Uterus (tissue), 2 donors: Measurements from ENCODE around the gene PCDH9.

Source experiments
- POLR2A ChIP-seq, 2 donors: fragments of 450-650 bp; IDR thresholded peaks; one replicate each; pipeline ENCODE4 v1.6.1; 2016; ENCODE audit warnings: antibody characterized with exemption in 2 of 2, mild to moderate bottlenecking in 1 of 2, moderate library complexity in 1 of 2
- TF ChIP-seq, protein P1 (sequence below), 4 experiments: fragments of 200-600 bp in 2 of 4; fragments of 450-650 bp in 2 of 4; sonication (generic) in 2 of 4; IDR thresholded peaks; one replicate each; pipeline ENCODE4 v1.5.1; 2016 to 2019; ENCODE audit warnings: antibody characterized with exemption in 4 of 4, mild to moderate bottlenecking in 2 of 4, moderate library complexity in 1 of 4

- TF ChIP-seq, protein P1, sequence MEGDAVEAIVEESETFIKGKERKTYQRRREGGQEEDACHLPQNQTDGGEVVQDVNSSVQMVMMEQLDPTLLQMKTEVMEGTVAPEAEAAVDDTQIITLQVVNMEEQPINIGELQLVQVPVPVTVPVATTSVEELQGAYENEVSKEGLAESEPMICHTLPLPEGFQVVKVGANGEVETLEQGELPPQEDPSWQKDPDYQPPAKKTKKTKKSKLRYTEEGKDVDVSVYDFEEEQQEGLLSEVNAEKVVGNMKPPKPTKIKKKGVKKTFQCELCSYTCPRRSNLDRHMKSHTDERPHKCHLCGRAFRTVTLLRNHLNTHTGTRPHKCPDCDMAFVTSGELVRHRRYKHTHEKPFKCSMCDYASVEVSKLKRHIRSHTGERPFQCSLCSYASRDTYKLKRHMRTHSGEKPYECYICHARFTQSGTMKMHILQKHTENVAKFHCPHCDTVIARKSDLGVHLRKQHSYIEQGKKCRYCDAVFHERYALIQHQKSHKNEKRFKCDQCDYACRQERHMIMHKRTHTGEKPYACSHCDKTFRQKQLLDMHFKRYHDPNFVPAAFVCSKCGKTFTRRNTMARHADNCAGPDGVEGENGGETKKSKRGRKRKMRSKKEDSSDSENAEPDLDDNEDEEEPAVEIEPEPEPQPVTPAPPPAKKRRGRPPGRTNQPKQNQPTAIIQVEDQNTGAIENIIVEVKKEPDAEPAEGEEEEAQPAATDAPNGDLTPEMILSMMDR (IDR thresholded peaks at IDR 0.05): no peak
- no peak for TF ChIP-seq POLR2A (IDR thresholded peaks at IDR 0.05)
Observed at GRCh38 chr13:66951426-66951825, 278.7 kb downstream of the PCDH9 start.
